HepG2 (cell line): ENCODE measurements around the gene SULT4A1. TPM values are rescaled to one million over a fixed set of nuclear protein-coding genes. Genes with fewer than 3 reads are reported as not detected.

Experiments
- EEA1 ChIP-seq: sonication (generic); formaldehyde crosslinking; IDR thresholded peaks from 2 replicates; pipeline ENCODE4 v1.5.1; 2020; ENCODE audit warnings: mild to moderate bottlenecking, missing genetic modification reagents, borderline replicate concordance
- ELF3 ChIP-seq: IDR thresholded peaks from 2 replicates; pipeline ENCODE4 v1.6.1; 2016; ENCODE audit warnings: missing genetic modification reagents, missing compliant biosample characterization
- MBD4 ChIP-seq: IDR thresholded peaks from 2 replicates; pipeline ENCODE4 v1.6.1; 2012; ENCODE audit warnings: low read length, inconsistent platforms, borderline replicate concordance
- MIER2 ChIP-seq: IDR thresholded peaks from 2 replicates; pipeline ENCODE4 v1.6.1; 2016; ENCODE audit warnings: missing biosample characterization, missing genetic modification reagents
- NFYC ChIP-seq: IDR thresholded peaks from 2 replicates; pipeline ENCODE4 v1.6.1; 2016; ENCODE audit warnings: missing genetic modification reagents, missing compliant biosample characterization
- PTBP1 ChIP-seq: fragments of 200-400 bp; formaldehyde crosslinking; IDR thresholded peaks from 2 replicates; pipeline ENCODE4 v1.6.1; 2018; ENCODE audit warnings: low read length, low read depth; ENCODE audit not compliant: poor library complexity, severe bottlenecking
- SYNCRIP ChIP-seq: fragments of 200-400 bp; formaldehyde crosslinking; IDR thresholded peaks from 2 replicates; pipeline ENCODE4 v1.6.1; 2018; ENCODE audit warnings: mild to moderate bottlenecking, low read depth, low read length; ENCODE audit not compliant: insufficient read depth
- ZBTB8A ChIP-seq: sonication (generic); formaldehyde crosslinking; IDR thresholded peaks from 2 replicates; pipeline ENCODE4 v1.4.0; 2020; ENCODE audit warnings: mild to moderate bottlenecking, low read depth, missing genetic modification reagents, borderline replicate concordance
- ZMAT3 ChIP-seq: sonication (generic); formaldehyde crosslinking; conservative IDR thresholded peaks from 2 replicates; pipeline ENCODE4 v1.7.0; 2021; ENCODE audit warnings: missing genetic modification reagents
- ZNF484 ChIP-seq: sonication (generic); formaldehyde crosslinking; IDR thresholded peaks from 2 replicates; pipeline ENCODE4 v1.5.1; 2020; ENCODE audit warnings: mild to moderate bottlenecking, low read depth, missing genetic modification reagents, borderline replicate concordance
- ZNF703 ChIP-seq: sonication (generic); formaldehyde crosslinking; IDR thresholded peaks from 2 replicates; pipeline ENCODE4 v1.5.1; 2020; ENCODE audit warnings: missing genetic modification reagents, mild to moderate bottlenecking, moderate library complexity, borderline replicate concordance
- ZNF790 ChIP-seq: sonication (generic); formaldehyde crosslinking; IDR thresholded peaks from 2 replicates; pipeline ENCODE4 v1.8.0; 2022; ENCODE audit warnings: missing genetic modification reagents, mild to moderate bottlenecking, borderline replicate concordance
- polyA plus RNA-seq, 8 experiments: library from polyadenylated mRNA; depleted of rRNA in 3 of 8; stranded (reverse) in 7 of 8; unstranded in 1 of 8; fragments of >200 nt; fragmentation: Illumina TruSeq in 4 of 8; extraction: Trizol in 4 of 8; gene quantifications; 2 replicates each; pipeline versions ENCODE4 v1.2.1 to v1.2.3, GENCODE V29; 2011 to 2016; ENCODE audit warnings: low read depth in 4 of 8, missing spikeins in 1 of 8, mixed read lengths in 1 of 8; ENCODE audit not compliant: insufficient read depth in 1 of 8
- total RNA-seq, 5 experiments: library from RNA; depleted of rRNA; stranded (reverse); fragments of >200 nt; fragmentation: Illumina TruSeq; extraction: Trizol; gene quantifications; 2 replicates each; pipeline ENCODE4 v1.2.3, GENCODE V29; 2016; ENCODE audit warnings: low read depth in 1 of 5
- TF ChIP-seq, protein P1 (sequence below): sonication (generic); formaldehyde crosslinking; IDR thresholded peaks from 2 replicates; pipeline ENCODE4 v1.4.0; 2020; ENCODE audit warnings: missing genetic modification reagents, borderline replicate concordance
- TF ChIP-seq, protein P2 (sequence below): IDR thresholded peaks from 2 replicates; pipeline ENCODE4 v1.4.0; 2020; ENCODE audit warnings: mild to moderate bottlenecking, missing genetic modification reagents
- TF ChIP-seq, protein P3 (sequence below): sonication (generic); formaldehyde crosslinking; IDR thresholded peaks from 2 replicates; pipeline ENCODE4 v1.8.0; 2022; ENCODE audit warnings: mild to moderate bottlenecking, missing genetic modification reagents, moderate library complexity
- TF ChIP-seq, protein P4 (sequence below): IDR thresholded peaks from 2 replicates; pipeline ENCODE4 v1.6.1; 2012; ENCODE audit warnings: low read length, improper control_type of control experiment

SULT4A1 gene
- total and polyA plus RNA-seq, 2 of the 13 experiments (the other 11 are each of a cell fraction or from before 2014, with no cell fraction given) = not detected

DNA sequence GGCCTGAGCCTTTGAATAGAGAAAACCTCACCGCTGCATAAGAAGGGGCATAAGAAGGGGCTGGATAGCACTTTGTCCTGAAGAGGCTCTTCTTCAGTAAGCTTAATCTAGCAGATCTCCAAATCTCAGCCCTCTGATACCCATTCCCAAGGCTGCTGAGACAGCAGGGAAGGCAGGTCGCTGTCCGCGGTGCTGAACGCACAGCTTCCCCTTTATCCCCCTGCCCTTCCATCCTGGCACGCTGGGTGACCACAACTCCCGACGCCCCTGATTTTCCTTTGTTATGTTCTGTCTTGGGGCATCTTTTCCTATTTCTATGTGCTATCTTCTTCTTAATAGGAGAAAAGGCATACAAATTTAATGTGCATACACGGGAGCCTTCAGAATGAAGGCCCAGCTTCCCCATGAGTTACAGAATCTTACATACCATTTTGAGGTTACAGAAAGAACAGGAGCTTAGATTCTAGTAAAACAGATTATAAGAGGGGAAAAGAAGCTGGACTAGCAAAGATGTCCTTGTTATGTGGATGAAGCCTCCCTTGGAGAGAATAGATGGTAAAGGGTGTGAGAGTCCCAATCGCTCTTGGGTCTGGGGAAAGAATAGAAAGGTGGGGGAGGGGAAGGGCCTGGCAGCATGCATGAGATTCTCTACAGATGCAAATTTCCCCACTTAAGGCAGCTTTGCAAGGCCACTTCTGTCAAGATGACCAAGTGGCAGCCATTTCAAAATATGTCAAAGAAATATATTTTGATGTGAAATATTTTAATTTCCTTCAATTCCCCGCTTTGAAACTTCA, 5.7 kb upstream of the SULT4A1 start (continued):
- TF ChIP-seq EEA1 (no peak), ZMAT3 (0 out of 2 replicates have a peak, but pooled peaks have one; percentile 49), PTBP1 (no peak), SYNCRIP (no peak), MIER2 (CRISPR knock-in tag) (peak; percentile 98), NFYC (CRISPR knock-in tag) (no peak), ELF3 (CRISPR knock-in tag) (peak; percentile 72), MBD4 (no peak), ZNF484 (CRISPR knock-in tag) (no peak), ZBTB8A (CRISPR knock-in tag) (no peak), ZNF790 (CRISPR knock-in tag) (no peak), ZNF703 (no peak)
- TF ChIP-seq, protein P1, sequence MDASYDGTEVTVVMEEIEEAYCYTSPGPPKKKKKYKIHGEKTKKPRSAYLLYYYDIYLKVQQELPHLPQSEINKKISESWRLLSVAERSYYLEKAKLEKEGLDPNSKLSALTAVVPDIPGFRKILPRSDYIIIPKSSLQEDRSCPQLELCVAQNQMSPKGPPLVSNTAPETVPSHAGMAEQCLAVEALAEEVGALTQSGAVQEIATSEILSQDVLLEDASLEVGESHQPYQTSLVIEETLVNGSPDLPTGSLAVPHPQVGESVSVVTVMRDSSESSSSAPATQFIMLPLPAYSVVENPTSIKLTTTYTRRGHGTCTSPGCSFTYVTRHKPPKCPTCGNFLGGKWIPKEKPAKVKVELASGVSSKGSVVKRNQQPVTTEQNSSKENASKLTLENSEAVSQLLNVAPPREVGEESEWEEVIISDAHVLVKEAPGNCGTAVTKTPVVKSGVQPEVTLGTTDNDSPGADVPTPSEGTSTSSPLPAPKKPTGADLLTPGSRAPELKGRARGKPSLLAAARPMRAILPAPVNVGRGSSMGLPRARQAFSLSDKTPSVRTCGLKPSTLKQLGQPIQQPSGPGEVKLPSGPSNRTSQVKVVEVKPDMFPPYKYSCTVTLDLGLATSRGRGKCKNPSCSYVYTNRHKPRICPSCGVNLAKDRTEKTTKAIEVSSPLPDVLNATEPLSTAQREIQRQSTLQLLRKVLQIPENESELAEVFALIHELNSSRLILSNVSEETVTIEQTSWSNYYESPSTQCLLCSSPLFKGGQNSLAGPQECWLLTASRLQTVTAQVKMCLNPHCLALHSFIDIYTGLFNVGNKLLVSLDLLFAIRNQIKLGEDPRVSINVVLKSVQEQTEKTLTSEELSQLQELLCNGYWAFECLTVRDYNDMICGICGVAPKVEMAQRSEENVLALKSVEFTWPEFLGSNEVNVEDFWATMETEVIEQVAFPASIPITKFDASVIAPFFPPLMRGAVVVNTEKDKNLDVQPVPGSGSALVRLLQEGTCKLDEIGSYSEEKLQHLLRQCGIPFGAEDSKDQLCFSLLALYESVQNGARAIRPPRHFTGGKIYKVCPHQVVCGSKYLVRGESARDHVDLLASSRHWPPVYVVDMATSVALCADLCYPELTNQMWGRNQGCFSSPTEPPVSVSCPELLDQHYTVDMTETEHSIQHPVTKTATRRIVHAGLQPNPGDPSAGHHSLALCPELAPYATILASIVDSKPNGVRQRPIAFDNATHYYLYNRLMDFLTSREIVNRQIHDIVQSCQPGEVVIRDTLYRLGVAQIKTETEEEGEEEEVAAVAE (CRISPR knock-in tag) = peak; percentile 83
- TF ChIP-seq, protein P2, sequence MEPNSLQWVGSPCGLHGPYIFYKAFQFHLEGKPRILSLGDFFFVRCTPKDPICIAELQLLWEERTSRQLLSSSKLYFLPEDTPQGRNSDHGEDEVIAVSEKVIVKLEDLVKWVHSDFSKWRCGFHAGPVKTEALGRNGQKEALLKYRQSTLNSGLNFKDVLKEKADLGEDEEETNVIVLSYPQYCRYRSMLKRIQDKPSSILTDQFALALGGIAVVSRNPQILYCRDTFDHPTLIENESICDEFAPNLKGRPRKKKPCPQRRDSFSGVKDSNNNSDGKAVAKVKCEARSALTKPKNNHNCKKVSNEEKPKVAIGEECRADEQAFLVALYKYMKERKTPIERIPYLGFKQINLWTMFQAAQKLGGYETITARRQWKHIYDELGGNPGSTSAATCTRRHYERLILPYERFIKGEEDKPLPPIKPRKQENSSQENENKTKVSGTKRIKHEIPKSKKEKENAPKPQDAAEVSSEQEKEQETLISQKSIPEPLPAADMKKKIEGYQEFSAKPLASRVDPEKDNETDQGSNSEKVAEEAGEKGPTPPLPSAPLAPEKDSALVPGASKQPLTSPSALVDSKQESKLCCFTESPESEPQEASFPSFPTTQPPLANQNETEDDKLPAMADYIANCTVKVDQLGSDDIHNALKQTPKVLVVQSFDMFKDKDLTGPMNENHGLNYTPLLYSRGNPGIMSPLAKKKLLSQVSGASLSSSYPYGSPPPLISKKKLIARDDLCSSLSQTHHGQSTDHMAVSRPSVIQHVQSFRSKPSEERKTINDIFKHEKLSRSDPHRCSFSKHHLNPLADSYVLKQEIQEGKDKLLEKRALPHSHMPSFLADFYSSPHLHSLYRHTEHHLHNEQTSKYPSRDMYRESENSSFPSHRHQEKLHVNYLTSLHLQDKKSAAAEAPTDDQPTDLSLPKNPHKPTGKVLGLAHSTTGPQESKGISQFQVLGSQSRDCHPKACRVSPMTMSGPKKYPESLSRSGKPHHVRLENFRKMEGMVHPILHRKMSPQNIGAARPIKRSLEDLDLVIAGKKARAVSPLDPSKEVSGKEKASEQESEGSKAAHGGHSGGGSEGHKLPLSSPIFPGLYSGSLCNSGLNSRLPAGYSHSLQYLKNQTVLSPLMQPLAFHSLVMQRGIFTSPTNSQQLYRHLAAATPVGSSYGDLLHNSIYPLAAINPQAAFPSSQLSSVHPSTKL = peak; percentile 20; the same call in 1 of the 2 replicates
- TF ChIP-seq, protein P3, sequence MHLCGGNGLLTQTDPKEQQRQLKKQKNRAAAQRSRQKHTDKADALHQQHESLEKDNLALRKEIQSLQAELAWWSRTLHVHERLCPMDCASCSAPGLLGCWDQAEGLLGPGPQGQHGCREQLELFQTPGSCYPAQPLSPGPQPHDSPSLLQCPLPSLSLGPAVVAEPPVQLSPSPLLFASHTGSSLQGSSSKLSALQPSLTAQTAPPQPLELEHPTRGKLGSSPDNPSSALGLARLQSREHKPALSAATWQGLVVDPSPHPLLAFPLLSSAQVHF (CRISPR knock-in tag) = no peak
- TF ChIP-seq, protein P4, sequence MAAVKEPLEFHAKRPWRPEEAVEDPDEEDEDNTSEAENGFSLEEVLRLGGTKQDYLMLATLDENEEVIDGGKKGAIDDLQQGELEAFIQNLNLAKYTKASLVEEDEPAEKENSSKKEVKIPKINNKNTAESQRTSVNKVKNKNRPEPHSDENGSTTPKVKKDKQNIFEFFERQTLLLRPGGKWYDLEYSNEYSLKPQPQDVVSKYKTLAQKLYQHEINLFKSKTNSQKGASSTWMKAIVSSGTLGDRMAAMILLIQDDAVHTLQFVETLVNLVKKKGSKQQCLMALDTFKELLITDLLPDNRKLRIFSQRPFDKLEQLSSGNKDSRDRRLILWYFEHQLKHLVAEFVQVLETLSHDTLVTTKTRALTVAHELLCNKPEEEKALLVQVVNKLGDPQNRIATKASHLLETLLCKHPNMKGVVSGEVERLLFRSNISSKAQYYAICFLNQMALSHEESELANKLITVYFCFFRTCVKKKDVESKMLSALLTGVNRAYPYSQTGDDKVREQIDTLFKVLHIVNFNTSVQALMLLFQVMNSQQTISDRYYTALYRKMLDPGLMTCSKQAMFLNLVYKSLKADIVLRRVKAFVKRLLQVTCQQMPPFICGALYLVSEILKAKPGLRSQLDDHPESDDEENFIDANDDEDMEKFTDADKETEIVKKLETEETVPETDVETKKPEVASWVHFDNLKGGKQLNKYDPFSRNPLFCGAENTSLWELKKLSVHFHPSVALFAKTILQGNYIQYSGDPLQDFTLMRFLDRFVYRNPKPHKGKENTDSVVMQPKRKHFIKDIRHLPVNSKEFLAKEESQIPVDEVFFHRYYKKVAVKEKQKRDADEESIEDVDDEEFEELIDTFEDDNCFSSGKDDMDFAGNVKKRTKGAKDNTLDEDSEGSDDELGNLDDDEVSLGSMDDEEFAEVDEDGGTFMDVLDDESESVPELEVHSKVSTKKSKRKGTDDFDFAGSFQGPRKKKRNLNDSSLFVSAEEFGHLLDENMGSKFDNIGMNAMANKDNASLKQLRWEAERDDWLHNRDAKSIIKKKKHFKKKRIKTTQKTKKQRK = no peak
